Measurements from ENCODE around the gene THAP11.

Gene THAP11

DNA sequence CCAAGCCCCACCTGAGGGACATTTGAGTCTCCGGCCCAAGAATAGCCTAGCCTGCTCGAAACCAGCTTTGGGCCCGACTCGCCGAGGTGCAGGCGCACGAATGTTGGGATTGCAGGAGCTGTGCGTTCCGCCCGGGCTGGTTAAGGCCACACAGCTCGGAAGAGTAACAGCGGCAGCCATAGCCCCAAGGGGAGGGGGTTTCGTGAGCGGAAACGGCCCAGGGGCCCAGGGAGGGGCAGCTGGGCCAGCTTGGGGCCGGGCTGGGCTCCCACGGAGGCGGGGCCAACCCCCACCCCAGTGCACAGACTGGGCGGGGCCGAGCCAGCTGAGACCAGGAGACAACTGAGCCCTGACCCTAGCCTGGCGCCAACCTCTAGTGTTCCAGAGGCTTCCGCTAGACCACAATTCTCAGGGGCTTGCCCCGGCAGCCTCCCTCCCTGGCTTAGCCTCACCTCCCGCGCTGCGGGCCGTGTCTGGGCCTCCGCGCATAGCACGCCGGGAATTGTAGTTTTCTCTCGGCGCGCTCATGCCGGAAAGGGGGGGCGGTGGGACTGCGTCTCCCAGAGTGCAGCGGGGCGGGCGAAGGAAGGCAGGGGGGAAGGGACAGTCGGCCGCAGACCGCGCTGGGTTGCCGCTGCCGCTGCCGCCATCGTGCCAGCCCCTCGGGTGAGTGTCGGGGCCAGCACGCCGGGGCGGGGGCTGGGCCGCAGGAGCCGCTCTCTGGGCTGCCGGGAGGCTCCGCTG lies 4.4 kb downstream of the THAP11 start, which contains the start of gene NUTF2:
TSS of gene NUTF2 (plus strand) at position 614 of the 744 bp plus-strand sequence. CDS start 18,198 bp downstream, outside the sequence.
- no peaks in the 10 kb centered on the region for H3K9me3 ChIP-seq (ENCODE audit: insufficient read depth, low read depth, low read length)
- H3K4me1 ChIP-seq (ENCODE audit: insufficient read depth, low read length, poor library complexity, severe bottlenecking): peaks cover 43% of the 10 kb centered on the region
- no peaks in the 10 kb centered on the region for H3F3A ChIP-seq (ENCODE audit: low read depth)
- peak within 1 kb of the TSS; percentile 62 for H2AFZ ChIP-seq (ENCODE audit: low read length)
- H3K4me2 ChIP-seq (ENCODE audit: low read depth, low read length, poor library complexity, severe bottlenecking): peak within 1 kb of the TSS; percentile 96
- no peak for TF ChIP-seq CTCF (conservative IDR thresholded peaks at IDR 0.05; ENCODE audit: low read length)
- TF ChIP-seq EZH2phosphoT487 (IDR thresholded peaks at IDR 0.05; ENCODE audit: borderline replicate concordance): no peak
- peaks cover 4% of the 10 kb centered on the region for H3K27me3 ChIP-seq (ENCODE audit: insufficient read depth, low read length, poor library complexity, severe bottlenecking)
- H3K36me3 ChIP-seq (ENCODE audit: insufficient read depth, low read length): no peaks in the 10 kb centered on the region
- H3K9me2 ChIP-seq (replicated peaks; ENCODE audit: low read depth, low read length): no peaks in the 10 kb centered on the region
- peaks cover 32% of the 10 kb centered on the region for H4K20me1 ChIP-seq (ENCODE audit: insufficient read depth, low read length, poor library complexity, severe bottlenecking)
- H3K9ac ChIP-seq (ENCODE audit: low read depth, low read length, poor library complexity, severe bottlenecking): peak within 1 kb of the TSS; percentile 87
- peaks cover 81% of the 10 kb centered on the region for H3K79me2 ChIP-seq (ENCODE audit: insufficient read depth, low read length)
- H3K4me3 ChIP-seq (ENCODE audit: low read length, poor library complexity, severe bottlenecking): peak within 1 kb of the TSS; percentile 84

DNA sequence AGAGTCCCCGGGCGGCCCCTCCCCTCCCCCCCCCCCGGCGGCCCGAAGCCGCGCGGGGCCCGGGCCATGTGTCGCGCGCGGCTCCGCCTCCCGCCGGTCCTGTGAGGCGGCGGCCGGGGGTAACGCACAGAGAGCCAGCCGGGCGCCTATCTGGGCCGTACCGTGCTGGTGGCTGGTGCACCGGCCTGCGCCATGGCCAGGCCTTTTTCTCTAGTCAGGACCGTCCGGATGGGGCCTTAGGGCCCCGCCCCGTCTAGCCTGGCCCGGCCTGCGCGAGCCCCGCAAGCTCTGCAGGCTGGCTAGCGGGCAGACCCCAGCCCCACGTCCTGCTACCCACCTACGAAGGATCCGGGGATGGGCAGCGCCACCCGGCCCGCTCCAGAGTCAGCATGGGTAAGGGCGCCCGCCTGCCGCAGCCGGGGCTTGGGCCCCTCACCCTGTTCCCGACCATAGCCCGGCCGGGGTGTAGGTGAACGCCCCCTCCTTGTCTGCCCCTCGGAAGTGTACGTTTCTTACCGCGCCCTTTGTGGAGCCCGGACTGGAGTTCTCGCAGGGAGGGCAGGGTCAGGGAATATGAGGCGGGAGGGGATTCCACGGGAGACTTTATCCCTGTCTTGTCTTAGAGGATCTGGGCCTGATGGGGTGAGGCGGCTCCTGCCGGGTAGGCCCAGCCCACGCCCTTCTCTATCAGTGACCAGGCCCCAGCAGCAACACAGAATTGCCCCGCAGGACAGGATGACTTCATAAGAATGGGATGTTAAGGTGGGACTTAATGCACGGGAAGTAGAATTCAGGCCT lies 5.1 kb downstream of the THAP11 start, which contains the start of gene CENPT:
TSS of gene CENPT (minus strand) at position 630 of the 798 bp plus-strand sequence. CDS start 13,834 bp downstream, outside the sequence.
- H3K9me3 ChIP-seq (ENCODE audit: insufficient read depth, low read depth, low read length): no peaks in the 10 kb centered on the region
- TF ChIP-seq CTCF (conservative IDR thresholded peaks at IDR 0.05; ENCODE audit: low read length): no peak
- H3K4me2 ChIP-seq (ENCODE audit: low read depth, low read length, poor library complexity, severe bottlenecking): peak within 1 kb of the TSS; percentile 96
- peaks cover 89% of the 10 kb centered on the region for H3K79me2 ChIP-seq (ENCODE audit: insufficient read depth, low read length)
- peak within 1 kb of the TSS; percentile 62 for H2AFZ ChIP-seq (ENCODE audit: low read length)
- H3K27me3 ChIP-seq (ENCODE audit: insufficient read depth, low read length, poor library complexity, severe bottlenecking): peaks cover 4% of the 10 kb centered on the region
- peaks cover 41% of the 10 kb centered on the region for H3K4me1 ChIP-seq (ENCODE audit: insufficient read depth, low read length, poor library complexity, severe bottlenecking)
- peaks cover 35% of the 10 kb centered on the region for H4K20me1 ChIP-seq (ENCODE audit: insufficient read depth, low read length, poor library complexity, severe bottlenecking)
- no peaks in the 10 kb centered on the region for H3F3A ChIP-seq (ENCODE audit: low read depth)
- no peaks in the 10 kb centered on the region for H3K9me2 ChIP-seq (replicated peaks; ENCODE audit: low read depth, low read length)
- H3K9ac ChIP-seq (ENCODE audit: low read depth, low read length, poor library complexity, severe bottlenecking): peak within 1 kb of the TSS; percentile 87
- peak within 1 kb of the TSS; percentile 84 for H3K4me3 ChIP-seq (ENCODE audit: low read length, poor library complexity, severe bottlenecking)
- no peaks in the 10 kb centered on the region for H3K36me3 ChIP-seq (ENCODE audit: insufficient read depth, low read length)

DNA sequence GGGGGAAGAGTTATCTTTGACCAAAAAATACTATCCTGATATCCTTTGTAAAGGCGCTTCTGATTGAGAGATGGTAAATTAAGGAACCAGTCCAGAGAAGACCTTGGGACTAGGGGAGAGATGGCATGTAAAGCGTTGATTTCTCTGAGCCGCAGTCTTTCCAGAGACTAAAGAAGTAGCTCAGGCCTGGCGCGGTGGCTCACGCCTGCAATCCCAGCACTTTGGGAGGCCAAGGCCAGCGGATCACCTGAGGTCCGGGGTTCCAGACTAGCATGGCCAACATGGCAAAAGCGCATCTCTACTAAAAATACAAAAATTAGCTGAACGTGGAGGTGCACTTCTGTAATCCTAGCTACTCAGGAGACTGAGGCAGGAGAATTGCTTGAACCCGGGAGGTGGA lies 6.0 kb downstream of the THAP11 start:
- Histone ChIP-seq H3F3A (ENCODE audit: low read depth) (no peaks in the 10 kb centered on the region), H3K9me3 (ENCODE audit: insufficient read depth, low read depth, low read length) (no peaks in the 10 kb centered on the region), H3K4me1 (ENCODE audit: insufficient read depth, low read length, poor library complexity, severe bottlenecking) (peaks cover 41% of the 10 kb centered on the region), H3K27me3 (ENCODE audit: insufficient read depth, low read length, poor library complexity, severe bottlenecking) (peaks cover 4% of the 10 kb centered on the region), H3K79me2 (ENCODE audit: insufficient read depth, low read length) (peaks cover 88% of the 10 kb centered on the region), H3K36me3 (ENCODE audit: insufficient read depth, low read length) (no peaks in the 10 kb centered on the region), H3K9me2 (replicated peaks; ENCODE audit: low read depth, low read length) (no peaks in the 10 kb centered on the region), H3K4me3 (ENCODE audit: low read length, poor library complexity, severe bottlenecking) (peak overlapping the region; percentile 84), H2AFZ (ENCODE audit: low read length) (no peak overlapping the region), H3K9ac (ENCODE audit: low read depth, low read length, poor library complexity, severe bottlenecking) (peak overlapping the region; percentile 87), H3K4me2 (ENCODE audit: low read depth, low read length, poor library complexity, severe bottlenecking) (peak overlapping the region; percentile 96), H4K20me1 (ENCODE audit: insufficient read depth, low read length, poor library complexity, severe bottlenecking) (peaks cover 35% of the 10 kb centered on the region)
- TF ChIP-seq CTCF (conservative IDR thresholded peaks at IDR 0.05; ENCODE audit: low read length) (no peak), EZH2phosphoT487 (IDR thresholded peaks at IDR 0.05; ENCODE audit: borderline replicate concordance) (no peak)

All from Loucy (cell line).